Measurements from ENCODE around the gene KCNS1. TPM values are rescaled to one million over a fixed set of nuclear protein-coding genes. Genes with fewer than 3 reads are reported as not detected.

The KCNS1 gene
- total RNA-seq, 1 donor from 2014 or later: 0.55 TPM

- Mint-ChIP-seq H3K27me3 (ENCODE audit: low read depth) (peaks cover 9% of the 10 kb centered on the region), H3K36me3 (ENCODE audit: low read depth) (no peaks in the 10 kb centered on the region), H3K4me1 (ENCODE audit: low read depth) (peaks cover 7% of the 10 kb centered on the region), H3K4me3 (ENCODE audit: unreplicated experiment) (no peak overlapping the region), H3K9me3 (ENCODE audit: low read depth) (no peaks in the 10 kb centered on the region), H3K27ac (ENCODE audit: unreplicated experiment) (no peak overlapping the region)
- no peak for DNase-seq (ENCODE audit: low spot score)
- TF ChIP-seq CTCF (IDR thresholded peaks at IDR 0.05): no peak
Observed at GRCh38 chr20:45109634-45110033, 8.7 kb upstream of the KCNS1 start.

GRCh38 chr20:45105317-45105716, 4.4 kb upstream of the KCNS1 start:
- Mint-ChIP-seq H3K4me1 (ENCODE audit: low read depth) (peaks cover 17% of the 10 kb centered on the region), H3K4me3 (ENCODE audit: unreplicated experiment) (no peak overlapping the region), H3K9me3 (ENCODE audit: low read depth) (no peaks in the 10 kb centered on the region), H3K27ac (ENCODE audit: unreplicated experiment) (peak overlapping the region; percentile 76), H3K27me3 (ENCODE audit: low read depth) (peaks cover 5% of the 10 kb centered on the region), H3K36me3 (ENCODE audit: low read depth) (no peaks in the 10 kb centered on the region)
- TF ChIP-seq CTCF (IDR thresholded peaks at IDR 0.05): no peak
- no peak for DNase-seq (ENCODE audit: low spot score)

GRCh38 chr20:45104786-45105185, 3.9 kb upstream of the KCNS1 start:
- Mint-ChIP-seq H3K9me3 (ENCODE audit: low read depth) (no peaks in the 10 kb centered on the region), H3K36me3 (ENCODE audit: low read depth) (no peaks in the 10 kb centered on the region), H3K4me3 (ENCODE audit: unreplicated experiment) (no peak overlapping the region), H3K27me3 (ENCODE audit: low read depth) (peaks cover 5% of the 10 kb centered on the region), H3K27ac (ENCODE audit: unreplicated experiment) (peak overlapping the region; percentile 76), H3K4me1 (ENCODE audit: low read depth) (peaks cover 17% of the 10 kb centered on the region)
- no peak for DNase-seq (ENCODE audit: low spot score)
- TF ChIP-seq CTCF (IDR thresholded peaks at IDR 0.05): no peak

GRCh38 chr20:45103072-45103471, 2.1 kb upstream of the KCNS1 start:
- no peak for TF ChIP-seq CTCF (IDR thresholded peaks at IDR 0.05)
- Mint-ChIP-seq H3K36me3 (ENCODE audit: low read depth) (no peaks in the 10 kb centered on the region), H3K27me3 (ENCODE audit: low read depth) (peaks cover 2% of the 10 kb centered on the region), H3K27ac (ENCODE audit: unreplicated experiment) (no peak overlapping the region), H3K9me3 (ENCODE audit: low read depth) (no peaks in the 10 kb centered on the region), H3K4me3 (ENCODE audit: unreplicated experiment) (no peak overlapping the region), H3K4me1 (ENCODE audit: low read depth) (peaks cover 20% of the 10 kb centered on the region)
- DNase-seq (ENCODE audit: low spot score): no peak

GRCh38 chr20:45101333-45101850, 465 bp upstream of the KCNS1 start:
- H3K27me3 Mint-ChIP-seq (ENCODE audit: low read depth): peaks cover 4% of the 10 kb centered on the region

More at GRCh38 chr20:45101333-45101850, 465 bp upstream of the KCNS1 start:
- peaks cover 20% of the 10 kb centered on the region for H3K4me1 Mint-ChIP-seq (ENCODE audit: low read depth)
- no peaks in the 10 kb centered on the region for H3K9me3 Mint-ChIP-seq (ENCODE audit: low read depth)
- peaks cover 1% of the 10 kb centered on the region for H3K36me3 Mint-ChIP-seq (ENCODE audit: low read depth)
- H3K27ac Mint-ChIP-seq (ENCODE audit: unreplicated experiment): no peak overlapping the region
- no peak for TF ChIP-seq CTCF (IDR thresholded peaks at IDR 0.05)
- no peak for DNase-seq (ENCODE audit: low spot score)
- no peak overlapping the region for H3K4me3 Mint-ChIP-seq (ENCODE audit: unreplicated experiment)

Measured in chondrocyte (in vitro differentiated cells).